OCI-LY1 (cell line): ENCODE data around the gene CARD11.

Experiments used
- EZH2 ChIP-seq: fragments of 200-600 bp; sonication (generic), shearing (Covaris generic); IDR thresholded peaks from 2 replicates; pipeline ENCODE4 v1.8.0; 2017; ENCODE audit warnings: borderline replicate concordance, mixed run types, mild to moderate bottlenecking, antibody characterized with exemption, low read length, moderate library complexity, mixed read lengths
- TF ChIP-seq, protein P1 (sequence below): fragments of 200-600 bp; sonication (generic), shearing (Covaris generic); IDR thresholded peaks from 2 replicates; pipeline ENCODE4 v1.5.1; 2017; ENCODE audit warnings: mild to moderate bottlenecking, antibody characterized with exemption, low read length, moderate library complexity, mixed read lengths

GRCh38 chr7:2929321-2930201 lies 114.1 kb downstream of the CARD11 start:
- TF ChIP-seq, protein P1, sequence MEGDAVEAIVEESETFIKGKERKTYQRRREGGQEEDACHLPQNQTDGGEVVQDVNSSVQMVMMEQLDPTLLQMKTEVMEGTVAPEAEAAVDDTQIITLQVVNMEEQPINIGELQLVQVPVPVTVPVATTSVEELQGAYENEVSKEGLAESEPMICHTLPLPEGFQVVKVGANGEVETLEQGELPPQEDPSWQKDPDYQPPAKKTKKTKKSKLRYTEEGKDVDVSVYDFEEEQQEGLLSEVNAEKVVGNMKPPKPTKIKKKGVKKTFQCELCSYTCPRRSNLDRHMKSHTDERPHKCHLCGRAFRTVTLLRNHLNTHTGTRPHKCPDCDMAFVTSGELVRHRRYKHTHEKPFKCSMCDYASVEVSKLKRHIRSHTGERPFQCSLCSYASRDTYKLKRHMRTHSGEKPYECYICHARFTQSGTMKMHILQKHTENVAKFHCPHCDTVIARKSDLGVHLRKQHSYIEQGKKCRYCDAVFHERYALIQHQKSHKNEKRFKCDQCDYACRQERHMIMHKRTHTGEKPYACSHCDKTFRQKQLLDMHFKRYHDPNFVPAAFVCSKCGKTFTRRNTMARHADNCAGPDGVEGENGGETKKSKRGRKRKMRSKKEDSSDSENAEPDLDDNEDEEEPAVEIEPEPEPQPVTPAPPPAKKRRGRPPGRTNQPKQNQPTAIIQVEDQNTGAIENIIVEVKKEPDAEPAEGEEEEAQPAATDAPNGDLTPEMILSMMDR: no peak
- no peak for TF ChIP-seq EZH2
